Panc1 (cell line): ENCODE measurements around the gene MRPS34. TPM values are rescaled to one million over a fixed set of nuclear protein-coding genes. Genes with fewer than 3 reads are reported as not detected.

ENCODE experiments used
- ATAC-seq: fragments of 200-7000 bp; cut with Tn5 transposase; 2 replicates; pipeline ENCODE4 v1.9.1; 2020; ENCODE audit warnings: mild to moderate bottlenecking, moderate library complexity
- BruUV-seq: library from RNA; stranded (reverse); fragments of 400-500 nt; replicated peaks from 2 replicates; lab custom pipeline; 2021; lab: Mats Ljungman, UMichigan
- CTCF ChIA-PET: fragments of 300-600 bp; sonication (Branson Sonifier 250); formaldehyde crosslinking; loops from one replicate; lab custom pipeline; 2022; ENCODE audit warnings: antibody characterized with exemption; lab: Charles Lee
- POLR2A ChIA-PET: fragments of 300-600 bp; sonication (Branson Sonifier 250); formaldehyde crosslinking; loops from one replicate; lab custom pipeline; 2022; ENCODE audit warnings: antibody characterized with exemption; lab: Charles Lee
- DNase-seq: peaks from one replicate; pipeline ENCODE4 v3.0.0-alpha.2; 2010; ENCODE audit warnings: low read depth, low spot score
- H3K27ac ChIP-seq: 2 replicates; pipeline ENCODE4 v1.5.1; 2011; ENCODE audit warnings: mild to moderate bottlenecking, low read length, inconsistent platforms
- H3K27me3 ChIP-seq: fragments of 200-500 bp; sonication (Bioruptor generic); 2 replicates; pipeline ENCODE4 v1.6.0; 2014; ENCODE audit warnings: low read length, inconsistent platforms; ENCODE audit not compliant: control insufficient read depth, insufficient read depth
- H3K36me3 ChIP-seq: fragments of 200-500 bp; sonication (Bioruptor generic); 2 replicates; pipeline ENCODE4 v1.5.1; 2014; ENCODE audit warnings: inconsistent platforms, mild to moderate bottlenecking, low read length, moderate library complexity; ENCODE audit not compliant: control insufficient read depth, insufficient read depth
- H3K4me1 ChIP-seq: 2 replicates; pipeline ENCODE4 v1.5.1; 2011; ENCODE audit warnings: inconsistent platforms, mild to moderate bottlenecking, low read length, moderate library complexity; ENCODE audit not compliant: control insufficient read depth, insufficient read depth
- H3K4me3 ChIP-seq, 2 experiments: 2 replicates each; pipeline ENCODE4 v1.5.1; 2011 to 2012; ENCODE audit warnings: low read depth in 2 of 2, low read length in 2 of 2, mild to moderate bottlenecking in 2 of 2, inconsistent platforms in 1 of 2, moderate library complexity in 1 of 2
- H3K9me3 ChIP-seq: fragments of 200-500 bp; sonication (Bioruptor generic); 2 replicates; pipeline ENCODE4 v1.5.1; 2014; ENCODE audit warnings: low read depth, mild to moderate bottlenecking, inconsistent platforms, low read length, moderate library complexity; ENCODE audit not compliant: control insufficient read depth, insufficient read depth
- POLR2AphosphoS5 ChIP-seq: IDR thresholded peaks from 2 replicates; pipeline ENCODE4 v1.6.1; 2012; ENCODE audit warnings: mild to moderate bottlenecking, low read depth, low read length, moderate library complexity
- REST ChIP-seq, 2 experiments: IDR thresholded peaks; 2 replicates each; pipeline ENCODE4 v1.6.1; 2011 to 2012; ENCODE audit warnings: low read depth in 2 of 2, control low read depth in 1 of 2, low read length in 1 of 2, mild to moderate bottlenecking in 1 of 2, moderate library complexity in 1 of 2; ENCODE audit not compliant: insufficient read depth in 1 of 2
- SIN3A ChIP-seq: IDR thresholded peaks from 2 replicates; pipeline ENCODE4 v1.6.1; 2012; ENCODE audit warnings: low read depth, mild to moderate bottlenecking, low read length, moderate library complexity, borderline replicate concordance; ENCODE audit not compliant: insufficient read depth
- TCF7L2 ChIP-seq: IDR thresholded peaks from 2 replicates; pipeline ENCODE4 v1.6.1; 2011; ENCODE audit warnings: mild to moderate bottlenecking, low read depth, low read length, inconsistent platforms
- in situ Hi-C: cut with HindIII; loops from 2 replicates; pipeline ENCODE4 v1.10.0; 2016; ENCODE audit warnings: low sequenced_read_pairs, low pct_unique_long_range_greater_than_20kb
- intact Hi-C: fragments of 100-400 bp; cut with micrococcal nuclease; formaldehyde crosslinking; loops from one replicate; pipeline ENCODE4 v1.10.0; 2022; ENCODE audit not compliant: unreplicated experiment
- total RNA-seq: library from RNA; stranded (reverse); gene quantifications from one replicate; pipeline ENCODE4 v1.2.1, GENCODE V29; 2021; ENCODE audit not compliant: unreplicated experiment
- TF ChIP-seq, protein P1 (sequence below): fragments of 450-650 bp; IDR thresholded peaks from 2 replicates; pipeline ENCODE4 v1.5.1; 2017; ENCODE audit warnings: mild to moderate bottlenecking

MRPS34 gene
- total RNA-seq, 1 experiment from 2014 or later = 187 TPM

- no TSS peak for BruUV-seq
- ChIA-PET CTCF (no interaction called here), POLR2A (no interaction called here)
- Histone ChIP-seq H3K9me3 (no peaks in the 10 kb centered on the region), H3K27ac (peak overlapping the region; percentile 77), H3K36me3 (peaks cover 3% of the 10 kb centered on the region; the same call in 1 of the 2 replicates), H3K27me3 (no peaks in the 10 kb centered on the region), H3K4me1 (peaks cover 61% of the 10 kb centered on the region), H3K4me3 (no peak overlapping the region)
- ATAC-seq (peak; percentile 2), DNase-seq (no peak)
- intact Hi-C loops (loop anchor here (10.0 kb wide), 1 partner anchor 1094 kb away; the partner anchor contains the start of genes JMJD8 and STUB1), in situ Hi-C loops (no loop called here)
- TF ChIP-seq TCF7L2 (no peak), SIN3A (peak; percentile 56; the same call in 1 of the 2 replicates), REST (IDR thresholded peaks at IDR 0.05; ENCODE audit: insufficient read depth in 1 of 2, low read depth in 2 of 2, low read length in 1 of 2) (0 out of 4 replicates have a peak, but pooled peaks of 1 of the 2 experiments have one; percentile 14), POLR2AphosphoS5 (0 out of 2 replicates have a peak, but pooled peaks have one; percentile 9)
- TF ChIP-seq, protein P1, sequence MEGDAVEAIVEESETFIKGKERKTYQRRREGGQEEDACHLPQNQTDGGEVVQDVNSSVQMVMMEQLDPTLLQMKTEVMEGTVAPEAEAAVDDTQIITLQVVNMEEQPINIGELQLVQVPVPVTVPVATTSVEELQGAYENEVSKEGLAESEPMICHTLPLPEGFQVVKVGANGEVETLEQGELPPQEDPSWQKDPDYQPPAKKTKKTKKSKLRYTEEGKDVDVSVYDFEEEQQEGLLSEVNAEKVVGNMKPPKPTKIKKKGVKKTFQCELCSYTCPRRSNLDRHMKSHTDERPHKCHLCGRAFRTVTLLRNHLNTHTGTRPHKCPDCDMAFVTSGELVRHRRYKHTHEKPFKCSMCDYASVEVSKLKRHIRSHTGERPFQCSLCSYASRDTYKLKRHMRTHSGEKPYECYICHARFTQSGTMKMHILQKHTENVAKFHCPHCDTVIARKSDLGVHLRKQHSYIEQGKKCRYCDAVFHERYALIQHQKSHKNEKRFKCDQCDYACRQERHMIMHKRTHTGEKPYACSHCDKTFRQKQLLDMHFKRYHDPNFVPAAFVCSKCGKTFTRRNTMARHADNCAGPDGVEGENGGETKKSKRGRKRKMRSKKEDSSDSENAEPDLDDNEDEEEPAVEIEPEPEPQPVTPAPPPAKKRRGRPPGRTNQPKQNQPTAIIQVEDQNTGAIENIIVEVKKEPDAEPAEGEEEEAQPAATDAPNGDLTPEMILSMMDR = no peak
These were observed 5.6 kb upstream of the MRPS34 start for GRCh38 chr16:1778200-1779179.

DNA sequence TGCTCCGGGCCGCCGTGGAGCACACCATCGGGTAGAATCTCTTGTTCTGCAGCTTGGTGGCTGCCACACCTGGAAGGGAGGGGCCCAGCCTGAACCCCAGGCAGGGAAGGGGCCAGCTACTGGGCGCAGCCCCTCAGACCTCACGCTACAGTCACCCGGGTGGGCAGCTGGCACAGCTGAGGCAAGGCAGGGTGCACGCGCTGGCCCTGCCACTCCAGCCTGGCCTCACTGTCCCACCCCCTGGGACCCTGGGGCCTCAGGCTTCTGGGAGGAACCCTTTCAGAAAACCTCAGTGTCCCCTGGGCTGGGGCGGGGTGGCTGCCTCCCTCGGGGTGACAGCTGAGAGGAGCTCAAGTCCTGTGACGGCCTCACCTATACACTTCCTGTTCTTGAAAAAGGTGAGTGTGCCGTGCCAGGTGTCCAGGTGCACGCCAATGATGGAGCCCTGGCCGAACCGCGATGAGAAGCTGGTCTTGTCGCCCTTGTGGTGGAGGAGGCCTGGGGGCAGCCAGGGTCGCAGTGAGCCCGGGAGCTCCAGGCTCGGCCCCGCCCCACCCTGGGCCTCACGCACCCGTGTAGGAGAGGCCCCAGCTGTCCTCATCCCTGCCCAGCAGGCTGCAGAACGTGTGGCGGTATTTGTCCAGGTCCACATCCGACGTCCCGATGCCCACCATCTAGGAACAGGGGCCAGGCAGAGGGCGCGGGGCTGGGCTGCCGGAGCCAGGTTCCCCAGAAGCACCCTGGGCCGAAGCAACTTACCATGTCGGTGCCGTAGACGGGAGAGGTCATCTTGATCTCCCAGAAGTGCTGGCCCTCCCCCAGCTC is 4.7 kb upstream of the MRPS34 start:
- no peak for ATAC-seq
- CTCF ChIA-PET = interaction anchor here (0.6 kb wide), 1 partner anchor 46 kb away, joined by 17 read pairs; no protein-coding TSS in a partner anchor
- Histone ChIP-seq H3K36me3 (no peaks in the 10 kb centered on the region; the same call in 1 of the 2 replicates), H3K4me1 (peaks cover 61% of the 10 kb centered on the region), H3K4me3 (no peak overlapping the region), H3K27ac (peak overlapping the region; percentile 77; the same call in 1 of the 2 replicates), H3K27me3 (no peaks in the 10 kb centered on the region), H3K9me3 (no peaks in the 10 kb centered on the region)
- intact Hi-C loops (loop anchor here (10.0 kb wide), 1 partner anchor 1093 kb away; the partner anchor contains the start of genes JMJD8 and STUB1), in situ Hi-C loops (no loop called here)
- no peak for DNase-seq
- TF ChIP-seq POLR2AphosphoS5 = peak; percentile 51; the same call in 1 of the 2 replicates
- no peak for TF ChIP-seq TCF7L2
- POLR2A ChIA-PET = no interaction called here
- no TSS peak for BruUV-seq
